ENCODE results near the gene KCNQ5.
"Not testable (repeated sequence)": the region's sequence is repeated elsewhere in the genome, so short reads cannot be mapped to it uniquely, and the experiment has no call there.

KCNQ5 gene

GRCh38 chr6:72894091-72894490 is 272.2 kb downstream of the KCNQ5 start:
- no peak for TF ChIP-seq CTCF (IDR thresholded peaks at IDR 0.05; ENCODE audit: borderline replicate concordance, insufficient read depth, low read depth, low read length)
- H3K4me3 ChIP-seq (ENCODE audit: low read depth, low read length), result no peak overlapping the region

- H3K4me3 ChIP-seq (ENCODE audit: low read depth, low read length), result not testable (repeated sequence)
These were observed 276.4 kb downstream of the KCNQ5 start for GRCh38 chr6:72898313-72898712.

- no peak overlapping the region for H3K4me3 ChIP-seq (ENCODE audit: low read depth, low read length)
These were observed 284.0 kb downstream of the KCNQ5 start for GRCh38 chr6:72905705-72906478.

GRCh38 chr6:72911463-72912155 is 289.7 kb downstream of the KCNQ5 start:
- H3K4me3 ChIP-seq (ENCODE audit: low read depth, low read length), result no peak overlapping the region
- no peak for TF ChIP-seq CTCF (IDR thresholded peaks at IDR 0.05; ENCODE audit: borderline replicate concordance, insufficient read depth, low read depth, low read length)

More at GRCh38 chr6:72905705-72906478, 284.0 kb downstream of the KCNQ5 start:
- TF ChIP-seq CTCF (IDR thresholded peaks at IDR 0.05; ENCODE audit: borderline replicate concordance, insufficient read depth, low read depth, low read length), result no peak

GRCh38 chr6:72913797-72914196 is 291.9 kb downstream of the KCNQ5 start:
- TF ChIP-seq CTCF (IDR thresholded peaks at IDR 0.05; ENCODE audit: borderline replicate concordance, insufficient read depth, low read depth, low read length), result no peak
- H3K4me3 ChIP-seq (ENCODE audit: low read depth, low read length), result no peak overlapping the region

- no peak for TF ChIP-seq CTCF (IDR thresholded peaks at IDR 0.05; ENCODE audit: borderline replicate concordance, insufficient read depth, low read depth, low read length)
- no peak overlapping the region for H3K4me3 ChIP-seq (ENCODE audit: low read depth, low read length)
These were observed 294.4 kb downstream of the KCNQ5 start for GRCh38 chr6:72916298-72916697.

GRCh38 chr6:72916906-72917305 is 295.0 kb downstream of the KCNQ5 start:
- no peak for TF ChIP-seq CTCF (IDR thresholded peaks at IDR 0.05; ENCODE audit: borderline replicate concordance, insufficient read depth, low read depth, low read length)
- H3K4me3 ChIP-seq (ENCODE audit: low read depth, low read length), result no peak overlapping the region
